A549 (cell line): ENCODE measurements around the gene FAM20B. TPM values are rescaled to one million over a fixed set of nuclear protein-coding genes. Genes with fewer than 3 reads are reported as not detected.

Experiments
- ATAC-seq, 2 experiments: fragments of 200-7000 bp in 1 of 2; fragments of >200 bp in 1 of 2; cut with Nextera tagmentation in 1 of 2; cut with Tn5 transposase in 1 of 2; 3 replicates each; pipeline versions ENCODE4 v1.8.0 to v1.9.1; 2018 to 2020; ENCODE audit warnings: mild to moderate bottlenecking in 1 of 2, moderate library complexity in 1 of 2
- CTCF ChIA-PET: fragments of 300-600 bp; sonication (Branson Sonifier 250); formaldehyde crosslinking; extraction: SDS; loops from one replicate; lab custom pipeline; 2021; ENCODE audit warnings: antibody characterized with exemption, inconsistent platforms; lab: Yijun Ruan, JAX
- POLR2A ChIA-PET: fragments of 350-600 bp; formaldehyde crosslinking; extraction: SDS; loops from one replicate; lab custom pipeline; 2021; ENCODE audit warnings: antibody characterized with exemption, inconsistent platforms; lab: Yijun Ruan, JAX
- DNase-seq, 2 experiments: peaks; one replicate each; pipeline versions ENCODE4 v3.0.0 to v3.0.0-alpha.2; 2011 to 2016; ENCODE audit warnings: low read depth in 1 of 2, low spot score in 1 of 2
- FAIRE-seq: peaks from 2 replicates; lab custom pipeline; 2011; peaks lifted over from hg19 to GRCh38; lab: Jason Lieb, UNC
- H3K27ac ChIP-seq, 2 experiments: fragments of >200 bp; sonication (Bioruptor Twin); formaldehyde crosslinking; 3 replicates each; pipeline ENCODE4 v1.5.1; 2016 to 2017
- H3K4me1 ChIP-seq: fragments of >200 bp; sonication (Bioruptor Twin); formaldehyde crosslinking; 3 replicates; pipeline ENCODE4 v1.6.1; 2016
- H3K4me2 ChIP-seq: fragments of >200 bp; sonication (Bioruptor Twin); formaldehyde crosslinking; 3 replicates; pipeline ENCODE4 v1.6.1; 2016
- H3K4me3 ChIP-seq: fragments of >200 bp; sonication (Bioruptor Twin); formaldehyde crosslinking; 3 replicates; pipeline ENCODE4 v1.5.1; 2016
- H3K9me3 ChIP-seq: fragments of >200 bp; sonication (Bioruptor Twin); formaldehyde crosslinking; 3 replicates; pipeline ENCODE4 v1.6.1; 2016
- CBX2 ChIP-seq: fragments of 200-600 bp; sonication (generic); IDR thresholded peaks from 2 replicates; pipeline ENCODE4 v1.6.1; 2016; ENCODE audit warnings: low read depth, mild to moderate bottlenecking, borderline replicate concordance
- CBX8 ChIP-seq: fragments of 200-600 bp; sonication (generic); IDR thresholded peaks from 2 replicates; pipeline ENCODE4 v1.6.1; 2016
- CEBPB ChIP-seq, 2 experiments: fragments of >200 bp in 1 of 2; sonication (Bioruptor Twin) in 1 of 2; formaldehyde crosslinking in 1 of 2; IDR thresholded peaks; 2 replicates each; pipeline ENCODE4 v1.6.1; 2012 to 2016
- CTCF ChIP-seq: fragments of >200 bp; sonication (Bioruptor Twin); formaldehyde crosslinking; IDR thresholded peaks from 3 replicates; pipeline ENCODE4 v1.5.1; 2016
- ESRRA ChIP-seq: fragments of 150-350 bp; IDR thresholded peaks from 2 replicates; pipeline ENCODE4 v1.6.1; 2014; ENCODE audit warnings: mild to moderate bottlenecking, low read length, borderline replicate concordance
- FOSB ChIP-seq: fragments of 250-450 bp; sonication (Bioruptor Pico); IDR thresholded peaks from 2 replicates; pipeline ENCODE4 v1.5.0; 2020; ENCODE audit warnings: mild to moderate bottlenecking, moderate library complexity
- GATA3 ChIP-seq: IDR thresholded peaks from 2 replicates; pipeline ENCODE4 v1.6.1; 2012; ENCODE audit warnings: borderline replicate concordance
- JUNB ChIP-seq: fragments of >200 bp; sonication (Bioruptor Twin); formaldehyde crosslinking; IDR thresholded peaks from 2 replicates; pipeline ENCODE4 v1.6.1; 2016
- MAZ ChIP-seq: fragments of 150-350 bp; IDR thresholded peaks from 2 replicates; pipeline ENCODE4 v1.6.1; 2014; ENCODE audit warnings: antibody characterized with exemption, low read depth, low read length, borderline replicate concordance
- MYC ChIP-seq: IDR thresholded peaks from 2 replicates; pipeline ENCODE4 v1.6.1; 2012; ENCODE audit warnings: mild to moderate bottlenecking, inconsistent platforms, low read length, improper control_type of control experiment, borderline replicate concordance
- NPAS2 ChIP-seq: fragments of 250-450 bp; sonication (Bioruptor Pico); IDR thresholded peaks from 2 replicates; pipeline ENCODE4 v1.8.0; 2022; ENCODE audit warnings: mild to moderate bottlenecking, moderate library complexity, borderline replicate concordance
- NR3C1 ChIP-seq: fragments of >200 bp; sonication (Bioruptor Twin); formaldehyde crosslinking; IDR thresholded peaks from 3 replicates; pipeline ENCODE4 v1.6.1; 2017
- SMC3 ChIP-seq: fragments of >200 bp; sonication (Bioruptor Twin); formaldehyde crosslinking; IDR thresholded peaks from 3 replicates; pipeline ENCODE4 v1.6.1; 2018; ENCODE audit warnings: inconsistent platforms
- WGBS: methylation state at CpG from one replicate; pipeline ENCODE4 v1.1.6; 2017; ENCODE audit errors: missing lambda C conversion rate; 5-methylcytosine and 5-hydroxymethylcytosine counted together
- polyA plus RNA-seq, 4 experiments: library from polyadenylated mRNA; depleted of rRNA in 3 of 4; stranded (reverse); fragments of >200 nt; fragmentation: RNase III in 1 of 4; extraction: RNeasy Plus Mini Kit Qiagen cat#74134 plus additional on column Dnase treatment in 1 of 4; gene quantifications; 2 replicates in 3 of 4; 3 replicates in 1 of 4; pipeline ENCODE4 v1.2.3, GENCODE V29; 2011 to 2017
- TF ChIP-seq, protein P1 (sequence below): IDR thresholded peaks from 2 replicates; pipeline ENCODE4 v1.6.1; 2012
- TF ChIP-seq, protein P2 (sequence below): fragments of >200 bp; sonication (Bioruptor Twin); formaldehyde crosslinking; IDR thresholded peaks from 2 replicates; pipeline ENCODE4 v1.6.1; 2016
- TF ChIP-seq, protein P3 (sequence below): IDR thresholded peaks from 2 replicates; pipeline ENCODE4 v1.6.1; 2012
- TF ChIP-seq, protein P4 (sequence below): fragments of 250-450 bp; sonication (Bioruptor Pico); IDR thresholded peaks from 2 replicates; pipeline ENCODE4 v1.5.0; 2020; ENCODE audit warnings: low read depth, mild to moderate bottlenecking, moderate library complexity

FAM20B gene
- polyA plus RNA-seq, 2 of the 4 experiments (the other 2 are of a cell fraction), result 24.2 to 35.3 TPM

GRCh38 chr1:179055937-179056336, 30.2 kb downstream of the FAM20B start:
- Histone ChIP-seq H3K27ac (no peak overlapping the region), H3K9me3 (peaks cover 9% of the 10 kb centered on the region; the same call in 2 of the 3 replicates), H3K4me1 (peaks cover 33% of the 10 kb centered on the region), H3K4me3 (no peak overlapping the region), H3K4me2 (no peak overlapping the region)
- no peak for DNase-seq
- ChIA-PET CTCF (no interaction called here), POLR2A (no interaction called here)
- no peak for FAIRE-seq
- TF ChIP-seq FOSB, result no peak
- TF ChIP-seq GATA3, result no peak
- no peak for TF ChIP-seq SMC3
- TF ChIP-seq, protein P1, sequence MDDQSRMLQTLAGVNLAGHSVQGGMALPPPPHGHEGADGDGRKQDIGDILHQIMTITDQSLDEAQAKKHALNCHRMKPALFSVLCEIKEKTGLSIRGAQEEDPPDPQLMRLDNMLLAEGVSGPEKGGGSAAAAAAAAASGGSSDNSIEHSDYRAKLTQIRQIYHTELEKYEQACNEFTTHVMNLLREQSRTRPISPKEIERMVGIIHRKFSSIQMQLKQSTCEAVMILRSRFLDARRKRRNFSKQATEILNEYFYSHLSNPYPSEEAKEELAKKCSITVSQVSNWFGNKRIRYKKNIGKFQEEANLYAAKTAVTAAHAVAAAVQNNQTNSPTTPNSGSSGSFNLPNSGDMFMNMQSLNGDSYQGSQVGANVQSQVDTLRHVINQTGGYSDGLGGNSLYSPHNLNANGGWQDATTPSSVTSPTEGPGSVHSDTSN, result no peak
- TF ChIP-seq, protein P2, sequence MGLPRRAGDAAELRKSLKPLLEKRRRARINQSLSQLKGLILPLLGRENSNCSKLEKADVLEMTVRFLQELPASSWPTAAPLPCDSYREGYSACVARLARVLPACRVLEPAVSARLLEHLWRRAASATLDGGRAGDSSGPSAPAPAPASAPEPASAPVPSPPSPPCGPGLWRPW, result no peak
- TF ChIP-seq JUNB, result no peak
- TF ChIP-seq MAZ, result no peak
- no peak for TF ChIP-seq CEBPB (IDR thresholded peaks at IDR 0.05)
- TF ChIP-seq, protein P3, sequence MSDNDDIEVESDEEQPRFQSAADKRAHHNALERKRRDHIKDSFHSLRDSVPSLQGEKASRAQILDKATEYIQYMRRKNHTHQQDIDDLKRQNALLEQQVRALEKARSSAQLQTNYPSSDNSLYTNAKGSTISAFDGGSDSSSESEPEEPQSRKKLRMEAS, result no peak
- TF ChIP-seq, protein P4, sequence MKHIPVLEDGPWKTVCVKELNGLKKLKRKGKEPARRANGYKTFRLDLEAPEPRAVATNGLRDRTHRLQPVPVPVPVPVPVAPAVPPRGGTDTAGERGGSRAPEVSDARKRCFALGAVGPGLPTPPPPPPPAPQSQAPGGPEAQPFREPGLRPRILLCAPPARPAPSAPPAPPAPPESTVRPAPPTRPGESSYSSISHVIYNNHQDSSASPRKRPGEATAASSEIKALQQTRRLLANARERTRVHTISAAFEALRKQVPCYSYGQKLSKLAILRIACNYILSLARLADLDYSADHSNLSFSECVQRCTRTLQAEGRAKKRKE (CRISPR knock-in tag), result no peak
- no peak for TF ChIP-seq CBX2
- TF ChIP-seq NPAS2 (CRISPR knock-in tag), result no peak
- 97% methylated on average over 2 of the region's 2 CpGs for WGBS
- ATAC-seq, result no peak

DNA sequence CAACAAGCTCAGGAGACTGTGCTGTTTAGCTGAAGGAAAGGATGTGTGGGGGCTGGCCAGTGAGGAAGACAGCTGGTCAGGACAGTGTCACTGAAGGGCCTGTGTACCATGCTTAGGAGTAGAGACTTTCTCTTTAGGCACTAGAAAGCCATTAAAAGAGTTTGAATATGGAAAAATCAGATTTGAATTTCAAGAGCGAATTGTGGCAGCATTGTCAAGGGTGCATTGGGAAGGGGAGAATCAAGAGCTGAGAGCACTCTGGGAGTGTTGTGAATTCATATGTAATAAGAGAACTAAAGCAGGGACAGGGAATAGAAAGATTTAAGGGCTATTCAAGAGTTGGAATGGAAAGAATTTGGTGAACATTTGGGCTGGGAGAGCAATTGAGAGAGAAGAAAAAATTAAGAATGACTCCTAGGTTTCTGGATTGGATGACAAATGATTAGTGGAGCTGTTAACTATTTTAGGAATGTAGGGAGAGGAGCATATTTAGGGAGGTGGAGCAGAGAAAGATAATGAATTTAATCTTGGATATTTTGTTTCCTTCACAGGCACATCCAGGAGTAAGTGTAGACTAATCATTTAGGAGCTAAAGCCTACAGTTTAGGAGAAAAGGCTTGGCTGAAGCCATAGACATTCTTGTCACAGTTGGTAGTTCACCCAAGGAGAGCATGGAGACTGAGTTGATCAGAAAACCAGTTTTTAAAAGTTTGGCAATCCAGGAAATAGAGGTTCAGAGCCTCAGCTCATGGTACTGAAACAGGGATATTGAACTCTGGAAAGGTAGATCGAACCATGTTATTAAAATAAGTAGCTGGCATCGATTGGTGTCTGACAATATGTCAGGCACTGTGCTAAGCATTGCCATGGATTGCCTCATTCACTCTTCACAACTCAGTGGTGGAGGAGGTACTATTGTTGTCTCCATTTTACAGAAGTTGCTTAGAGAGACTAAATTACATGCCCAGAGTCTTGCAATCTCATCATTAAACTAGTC, 33.1 kb downstream of the FAM20B start:
- 91% methylated on average over 3 of the region's 3 CpGs for WGBS
- ChIA-PET POLR2A (no interaction called here), CTCF (interaction anchor here (1.0 to 3.7 kb wide), 4 partner anchors 13 to 515 kb away, joined by 3 to 16 read pairs (median 4); no protein-coding TSS in a partner anchor)
- H3K9me3 ChIP-seq, result peaks cover 9% of the 10 kb centered on the region; the same call in 2 of the 3 replicates
- peak overlapping the region; percentile 23; the same call in 1 of the 3 replicates for H3K4me2 ChIP-seq
- TF ChIP-seq ESRRA, result no peak
- no peak for TF ChIP-seq CTCF
- TF ChIP-seq NR3C1, result no peak
- TF ChIP-seq SMC3, result no peak
- no peak for TF ChIP-seq CBX8
- TF ChIP-seq MYC, result no peak
- no peak overlapping the region for H3K4me3 ChIP-seq
- H3K4me1 ChIP-seq, result peaks cover 43% of the 10 kb centered on the region
- ATAC-seq (peak in 1 of 2 experiments; percentile 14; a peak in 3 of 6 replicates), DNase-seq (no peak), FAIRE-seq (no peak)
- H3K27ac ChIP-seq, result peak overlapping the region; percentile 81 to 91
